Neuronal stem cell (in vitro differentiated cells): ENCODE measurements around the gene DUSP3.

Experiments
- DNase-seq: peaks from one replicate; pipeline ENCODE4 v3.0.0-alpha.2; 2013; ENCODE audit warnings: low spot score
- H2AFZ ChIP-seq: one replicate; pipeline ENCODE4 v1.6.1; 2013; ENCODE audit warnings: mild to moderate bottlenecking, low read length, inconsistent platforms
- H2AK5ac ChIP-seq: 2 replicates; pipeline ENCODE4 v1.6.1; 2013; ENCODE audit warnings: low read depth, mild to moderate bottlenecking, inconsistent platforms, low read length, moderate library complexity, mixed read lengths
- H2BK120ac ChIP-seq: 2 replicates; pipeline ENCODE4 v1.6.1; 2013; ENCODE audit warnings: low read depth, mild to moderate bottlenecking, inconsistent platforms, low read length, moderate library complexity, mixed read lengths
- H2BK12ac ChIP-seq: one replicate; pipeline ENCODE4 v1.6.1; 2013; ENCODE audit warnings: low read length, inconsistent platforms
- H2BK15ac ChIP-seq: 2 replicates; pipeline ENCODE4 v1.6.1; 2013; ENCODE audit warnings: mild to moderate bottlenecking, low read length, inconsistent platforms, mixed read lengths
- H2BK5ac ChIP-seq: one replicate; pipeline ENCODE4 v1.6.1; 2013; ENCODE audit warnings: inconsistent platforms, mild to moderate bottlenecking, low read length, moderate library complexity
- H3K14ac ChIP-seq: one replicate; pipeline ENCODE4 v1.6.1; 2013; ENCODE audit warnings: low read length, inconsistent platforms
- H3K18ac ChIP-seq: 2 replicates; pipeline ENCODE4 v1.6.1; 2013; ENCODE audit warnings: low read length, inconsistent platforms
- H3K23ac ChIP-seq: 2 replicates; pipeline ENCODE4 v1.6.1; 2013; ENCODE audit warnings: low read depth, mild to moderate bottlenecking, mixed read lengths, low read length, inconsistent platforms; ENCODE audit not compliant: poor library complexity
- H3K27ac ChIP-seq: replicated peaks from 3 replicates; pipeline ENCODE4 v1.5.1; 2013; ENCODE audit warnings: low read length, inconsistent platforms
- H3K27me3 ChIP-seq, 3 experiments: 2 replicates each; pipeline ENCODE4 v1.6.1; 2013; ENCODE audit warnings: low read length in 3 of 3, mild to moderate bottlenecking in 2 of 3, inconsistent platforms in 1 of 3, low read depth in 1 of 3, mixed read lengths in 1 of 3, moderate library complexity in 1 of 3; ENCODE audit not compliant: control insufficient read depth in 3 of 3, insufficient read depth in 3 of 3
- H3K36me3 ChIP-seq, 2 donors: replicated peaks in 1 of 2; 2 replicates each; pipeline ENCODE4 v1.6.1; 2013; ENCODE audit warnings: low read length in 2 of 2; ENCODE audit not compliant: control insufficient read depth in 2 of 2, insufficient read depth in 2 of 2
- H3K4ac ChIP-seq: 2 replicates; pipeline ENCODE4 v1.6.1; 2013; ENCODE audit warnings: inconsistent platforms, mild to moderate bottlenecking, low read length, moderate library complexity
- H3K4me1 ChIP-seq, 2 donors: 1 replicate in 1 of 2; 2 replicates in 1 of 2; pipeline ENCODE4 v1.6.1; 2013; ENCODE audit warnings: low read length in 2 of 2, low read depth in 1 of 2; ENCODE audit not compliant: control insufficient read depth in 2 of 2, insufficient read depth in 1 of 2
- H3K4me2 ChIP-seq: one replicate; pipeline ENCODE4 v1.6.1; 2013; ENCODE audit warnings: mild to moderate bottlenecking, low read length, inconsistent platforms; ENCODE audit not compliant: insufficient read depth, poor library complexity, severe bottlenecking
- H3K4me3 ChIP-seq, 2 donors: 2 replicates each; pipeline ENCODE4 v1.5.1; 2013; ENCODE audit warnings: low read length in 2 of 2, mild to moderate bottlenecking in 2 of 2, inconsistent platforms in 1 of 2, moderate library complexity in 1 of 2
- H3K79me1 ChIP-seq: one replicate; pipeline ENCODE4 v1.6.1; 2013; ENCODE audit warnings: low read depth, mild to moderate bottlenecking, inconsistent platforms, low read length, moderate library complexity
- H3K9ac ChIP-seq: one replicate; pipeline ENCODE4 v1.6.1; 2013; ENCODE audit warnings: mild to moderate bottlenecking, low read depth, low read length, inconsistent platforms; ENCODE audit not compliant: poor library complexity
- H3K9me3 ChIP-seq, 2 donors: replicated peaks in 1 of 2; 2 replicates each; pipeline versions ENCODE3 to v1.6.1; 2013; ENCODE audit warnings: low read length in 2 of 2, mild to moderate bottlenecking in 2 of 2, inconsistent platforms in 1 of 2, low read depth in 1 of 2, mixed read lengths in 1 of 2, moderate library complexity in 1 of 2; ENCODE audit not compliant: control insufficient read depth in 2 of 2, insufficient read depth in 1 of 2
- H4K8ac ChIP-seq: one replicate; pipeline ENCODE4 v1.6.1; 2013; ENCODE audit warnings: low read depth, mild to moderate bottlenecking, inconsistent platforms, low read length, moderate library complexity
- H4K91ac ChIP-seq: one replicate; pipeline ENCODE4 v1.6.1; 2013; ENCODE audit warnings: low read length, low read depth, mild to moderate bottlenecking, inconsistent platforms; ENCODE audit not compliant: poor library complexity
- WGBS, 2 donors: extraction: QIAGEN DNeasy Blood & Tissue Kit; methylation state at CpG; one replicate each; pipeline ENCODE4 v1.1.7; 2013; ENCODE audit warnings: missing lambda C conversion rate in 2 of 2, mixed read lengths in 1 of 2; ENCODE audit not compliant: insufficient read length in 2 of 2, insufficient replicate concordance in 1 of 2; ENCODE audit errors: extremely low coverage in 2 of 2; 5-methylcytosine and 5-hydroxymethylcytosine counted together

DUSP3 gene

DNA sequence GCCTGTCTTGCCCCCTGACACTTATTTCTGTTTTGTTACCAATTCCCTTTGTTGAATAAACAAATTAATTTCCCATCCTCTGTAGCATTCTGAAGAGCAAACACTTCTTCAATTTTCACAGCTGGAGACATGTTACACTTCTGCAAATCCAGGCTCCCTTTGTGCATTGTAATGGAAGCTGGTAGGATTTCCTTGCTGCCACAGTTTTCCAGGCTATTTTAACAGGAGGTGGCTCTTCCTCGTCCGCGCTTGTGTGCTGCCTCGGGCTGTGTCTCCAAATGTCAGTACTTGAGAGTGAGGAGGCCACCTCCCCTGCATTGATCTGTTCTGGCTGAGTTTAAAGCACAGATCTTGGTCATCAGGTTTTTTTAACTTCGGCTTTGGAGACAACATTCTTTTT, 60.2 kb downstream of the DUSP3 start:
- H3K4me2 ChIP-seq: no peak overlapping the region
- H4K8ac ChIP-seq: no peak overlapping the region
- WGBS, 2 donors: no CpG with 5 or more reads among the region's 5 CpGs
- H3K9me3 ChIP-seq: peaks cover 0 to 4% of the 10 kb centered on the region in 2 donors
- H3K4me1 ChIP-seq: peaks cover 0 to 8% of the 10 kb centered on the region in 2 donors
- no peak overlapping the region for H3K9ac ChIP-seq
- no peak overlapping the region for H2AK5ac ChIP-seq
- H3K23ac ChIP-seq: no peak overlapping the region
- DNase-seq: no peak
- H4K91ac ChIP-seq: no peak overlapping the region
- no peak overlapping the region for H2BK120ac ChIP-seq
- H2BK5ac ChIP-seq: no peak overlapping the region
- H3K27ac ChIP-seq: no peak overlapping the region
- H3K79me1 ChIP-seq: no peaks in the 10 kb centered on the region
- no peaks in the 10 kb centered on the region for H3K36me3 ChIP-seq
- H3K18ac ChIP-seq: no peak overlapping the region
- no peak overlapping the region for H3K4ac ChIP-seq
- no peak overlapping the region for H2BK15ac ChIP-seq
- H2AFZ ChIP-seq: no peak overlapping the region
- H3K4me3 ChIP-seq: no peak overlapping the region
- H3K27me3 ChIP-seq: peaks cover 0 to 69% (median 17%) of the 10 kb centered on the region in 3 experiments
- H2BK12ac ChIP-seq: no peak overlapping the region
- no peak overlapping the region for H3K14ac ChIP-seq

DNA sequence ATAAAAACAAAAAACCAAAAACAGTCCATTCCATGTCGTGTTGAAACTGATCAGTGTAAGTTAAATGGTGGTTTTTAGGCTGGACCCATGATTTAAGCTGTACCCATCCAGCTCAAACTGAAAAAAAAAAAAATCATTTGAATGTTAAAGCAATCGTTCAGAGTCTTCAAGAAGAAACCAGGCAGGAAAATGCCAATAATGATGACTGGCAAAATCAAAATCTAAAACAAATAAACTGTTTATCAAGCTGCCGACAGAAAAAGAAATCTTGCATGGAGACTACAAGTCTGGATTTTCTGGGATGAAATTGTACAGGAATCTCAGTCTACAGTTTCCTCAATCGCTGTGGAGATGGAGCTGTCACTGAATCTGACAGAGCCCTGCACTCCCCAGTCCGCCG, 60.9 kb downstream of the DUSP3 start:
- no peak overlapping the region for H4K91ac ChIP-seq
- no CpG with 5 or more reads among the region's 6 CpGs for WGBS, 2 donors
- H2BK12ac ChIP-seq: no peak overlapping the region
- peaks cover 0 to 74% (median 22%) of the 10 kb centered on the region in 3 experiments for H3K27me3 ChIP-seq
- no peak overlapping the region for H3K9ac ChIP-seq
- no peaks in the 10 kb centered on the region for H3K36me3 ChIP-seq
- H3K18ac ChIP-seq: no peak overlapping the region
- H3K4me3 ChIP-seq: no peak overlapping the region
- peaks cover 0 to 10% of the 10 kb centered on the region in 2 donors for H3K4me1 ChIP-seq
- no peaks in the 10 kb centered on the region for H3K79me1 ChIP-seq
- DNase-seq: no peak
- H2BK5ac ChIP-seq: no peak overlapping the region
- no peak overlapping the region for H3K4me2 ChIP-seq
- H4K8ac ChIP-seq: no peak overlapping the region
- no peak overlapping the region for H3K4ac ChIP-seq
- H2AFZ ChIP-seq: no peak overlapping the region
- H3K9me3 ChIP-seq: peaks cover 0 to 4% of the 10 kb centered on the region in 2 donors
- H2AK5ac ChIP-seq: no peak overlapping the region
- no peak overlapping the region for H2BK120ac ChIP-seq
- H2BK15ac ChIP-seq: no peak overlapping the region
- no peak overlapping the region for H3K14ac ChIP-seq
- H3K23ac ChIP-seq: no peak overlapping the region
- no peak overlapping the region for H3K27ac ChIP-seq
